Mucosa of stomach (tissue), 1 donor: ENCODE measurements around the gene MACROD2.
"Not testable (repeated sequence)": the region's sequence is repeated elsewhere in the genome, so short reads cannot be mapped to it uniquely, and the experiment has no call there.

Experiments used
- H3K27me3 ChIP-seq: one replicate; pipeline ENCODE4 v1.7.0; 2013; ENCODE audit warnings: mild to moderate bottlenecking, low read length; ENCODE audit not compliant: control insufficient read depth, insufficient read depth
- H3K36me3 ChIP-seq: one replicate; pipeline ENCODE4 v1.7.0; 2013; ENCODE audit warnings: low read length; ENCODE audit not compliant: control insufficient read depth, insufficient read depth
- H3K4me1 ChIP-seq: one replicate; pipeline ENCODE4 v1.7.0; 2013; ENCODE audit warnings: mild to moderate bottlenecking, low read length; ENCODE audit not compliant: control insufficient read depth, insufficient read depth
- H3K4me3 ChIP-seq: one replicate; pipeline ENCODE4 v1.7.0; 2013; ENCODE audit warnings: low read length
- H3K9ac ChIP-seq: one replicate; pipeline ENCODE4 v1.7.0; 2013; ENCODE audit warnings: mild to moderate bottlenecking, low read length, moderate library complexity
- H3K9me3 ChIP-seq: one replicate; pipeline ENCODE4 v1.7.0; 2013; ENCODE audit warnings: mild to moderate bottlenecking, low read length, moderate library complexity; ENCODE audit not compliant: control insufficient read depth
- donor health status: Pancreatic carcinoma.

MACROD2 gene

GRCh38 chr20:13995086-13995665 lies at the start of gene MACROD2:
TSS of gene MACROD2 (plus strand) at chr20:13995516.
- Histone ChIP-seq H3K9ac (peak within 1 kb of the TSS; percentile 46), H3K4me3 (peak within 1 kb of the TSS; percentile 52), H3K4me1 (no peaks in the 10 kb centered on the region), H3K9me3 (no peaks in the 10 kb centered on the region), H3K27me3 (no peaks in the 10 kb centered on the region), H3K36me3 (no peaks in the 10 kb centered on the region)

DNA sequence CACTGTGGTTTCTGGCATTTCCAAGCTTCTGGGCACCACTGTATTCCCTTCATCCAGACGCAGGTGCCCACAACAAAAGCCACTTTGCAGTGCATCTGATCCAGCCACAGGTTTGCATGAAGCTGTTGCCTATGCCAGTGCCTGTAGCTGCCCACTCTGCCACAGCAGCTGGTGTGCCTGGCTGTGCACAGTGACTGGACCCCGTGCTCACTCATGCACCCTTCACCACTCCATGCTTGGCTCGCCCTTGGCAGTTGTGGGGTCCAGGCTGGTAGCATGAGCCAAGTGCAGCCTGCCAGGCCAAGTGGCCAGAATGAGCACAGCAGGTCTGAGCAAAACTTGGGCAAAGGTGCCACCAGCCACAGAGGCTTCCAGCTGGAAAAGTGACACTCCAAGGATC lies 47.6 kb upstream of the MACROD2 start:
- Histone ChIP-seq H3K4me1 (no peaks in the 10 kb centered on the region), H3K36me3 (no peaks in the 10 kb centered on the region), H3K4me3 (no peak overlapping the region), H3K9me3 (no peaks in the 10 kb centered on the region), H3K27me3 (no peaks in the 10 kb centered on the region), H3K9ac (no peak overlapping the region)

- Histone ChIP-seq H3K27me3 (no peaks in the 10 kb centered on the region), H3K4me1 (no peaks in the 10 kb centered on the region), H3K9me3 (no peaks in the 10 kb centered on the region), H3K36me3 (no peaks in the 10 kb centered on the region), H3K4me3 (no peak overlapping the region), H3K9ac (no peak overlapping the region)
Measured at GRCh38 chr20:13953227-13953626, 42.1 kb upstream of the MACROD2 start.

DNA sequence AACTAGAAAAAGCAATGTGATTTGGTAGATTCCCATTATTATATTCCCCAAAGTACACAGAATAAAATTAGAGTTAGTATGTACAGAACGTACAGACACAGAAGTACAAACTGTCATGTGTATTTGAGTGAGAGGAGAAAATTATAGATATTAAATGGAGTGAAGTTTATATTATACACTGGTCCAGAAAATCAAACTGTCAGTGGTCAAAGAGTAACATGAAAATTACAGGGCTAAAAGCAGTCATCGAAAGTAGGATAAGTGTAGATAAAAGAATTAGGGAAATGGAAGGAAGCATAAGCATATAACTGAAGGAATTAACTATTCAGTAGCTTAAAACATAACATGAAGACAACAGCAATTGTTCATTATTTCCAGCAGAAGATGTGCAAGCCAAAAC lies 35.2 kb upstream of the MACROD2 start:
- no peak overlapping the region for H3K4me3 ChIP-seq

DNA sequence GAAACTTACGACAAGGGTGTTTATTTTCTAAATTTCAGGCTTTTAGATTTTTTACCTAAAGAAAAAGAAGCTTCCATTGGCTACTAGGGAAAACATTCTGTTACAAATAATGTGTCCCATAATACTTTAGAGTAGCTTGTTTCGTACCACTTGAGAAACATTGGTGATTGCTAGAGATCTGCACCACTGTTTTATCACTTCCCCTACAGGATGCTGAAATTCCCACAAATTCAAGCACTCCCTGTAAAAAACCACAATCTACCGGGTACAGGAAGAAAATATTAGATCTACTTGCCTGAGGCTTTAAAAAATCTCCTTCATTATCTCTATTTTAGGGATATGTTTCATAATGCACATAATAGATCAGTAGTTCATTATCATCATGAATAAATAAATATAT lies 34.8 kb upstream of the MACROD2 start:
- H3K4me1 ChIP-seq = no peaks in the 10 kb centered on the region
- no peak overlapping the region for H3K9ac ChIP-seq
- no peaks in the 10 kb centered on the region for H3K27me3 ChIP-seq
- H3K36me3 ChIP-seq = no peaks in the 10 kb centered on the region
- no peaks in the 10 kb centered on the region for H3K9me3 ChIP-seq
- H3K4me3 ChIP-seq = no peak overlapping the region

More for the DNA sequence above, 35.2 kb upstream of the MACROD2 start:
- Histone ChIP-seq H3K9ac (no peak overlapping the region), H3K27me3 (no peaks in the 10 kb centered on the region), H3K9me3 (no peaks in the 10 kb centered on the region), H3K4me1 (no peaks in the 10 kb centered on the region), H3K36me3 (no peaks in the 10 kb centered on the region)

GRCh38 chr20:13984211-13984610 lies 11.1 kb upstream of the MACROD2 start:
- H3K27me3 ChIP-seq = no peaks in the 10 kb centered on the region
- no peaks in the 10 kb centered on the region for H3K4me1 ChIP-seq
- H3K36me3 ChIP-seq = no peaks in the 10 kb centered on the region
- no peaks in the 10 kb centered on the region for H3K9me3 ChIP-seq
- H3K4me3 ChIP-seq = no peak overlapping the region
- no peak overlapping the region for H3K9ac ChIP-seq

DNA sequence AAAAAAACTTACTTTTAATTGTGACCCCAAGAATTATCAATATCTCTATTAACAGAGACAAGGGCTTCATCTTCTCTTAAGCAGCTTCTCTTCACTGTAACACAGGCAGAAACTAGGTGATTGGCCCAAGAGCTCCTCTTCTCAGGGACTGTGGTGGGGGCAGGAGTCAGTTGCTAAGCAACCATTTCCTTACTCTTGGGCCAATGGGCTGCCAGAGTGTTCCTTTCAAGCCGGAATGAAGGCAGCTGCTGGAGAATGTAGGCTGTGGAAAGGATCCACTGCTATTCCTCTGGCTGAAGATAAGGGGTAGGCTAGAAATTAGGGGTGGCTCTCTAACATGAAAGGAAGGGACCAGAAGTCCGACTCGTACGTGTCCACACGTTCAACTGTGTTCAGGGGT lies 4.9 kb upstream of the MACROD2 start, which contains the start of gene SEL1L2:
Gene SEL1L2, minus strand, starts transcription at position 150 of the 400 bp plus-strand sequence. Its CDS starts 80 bp downstream, at position 70.
- Histone ChIP-seq H3K9ac (no peak within 1 kb of the TSS), H3K4me1 (no peaks in the 10 kb centered on the region), H3K27me3 (no peaks in the 10 kb centered on the region), H3K36me3 (no peaks in the 10 kb centered on the region), H3K4me3 (no peak within 1 kb of the TSS), H3K9me3 (no peaks in the 10 kb centered on the region)

DNA sequence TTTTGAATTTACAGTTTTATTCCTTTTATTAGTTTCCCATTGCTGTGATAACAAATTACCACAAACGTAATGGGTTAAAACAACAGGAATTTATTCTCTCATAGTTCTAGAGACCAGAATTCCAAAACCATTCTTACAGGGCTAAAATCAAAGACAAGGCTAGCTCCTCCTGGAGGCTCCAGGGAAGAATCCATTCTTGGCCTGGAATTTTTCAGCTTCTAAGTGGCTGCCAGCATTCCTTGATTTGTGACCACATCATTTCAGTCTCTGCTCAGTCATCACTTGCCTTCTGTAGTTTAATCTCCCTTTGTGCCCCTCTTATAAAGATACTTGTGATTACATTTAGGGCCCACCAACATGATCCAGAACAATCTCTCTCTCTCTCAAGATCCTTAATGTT lies 4.0 kb upstream of the MACROD2 start:
- Histone ChIP-seq H3K4me1 (no peaks in the 10 kb centered on the region), H3K9ac (no peak overlapping the region), H3K9me3 (no peaks in the 10 kb centered on the region), H3K4me3 (no peak overlapping the region), H3K36me3 (no peaks in the 10 kb centered on the region), H3K27me3 (no peaks in the 10 kb centered on the region)

DNA sequence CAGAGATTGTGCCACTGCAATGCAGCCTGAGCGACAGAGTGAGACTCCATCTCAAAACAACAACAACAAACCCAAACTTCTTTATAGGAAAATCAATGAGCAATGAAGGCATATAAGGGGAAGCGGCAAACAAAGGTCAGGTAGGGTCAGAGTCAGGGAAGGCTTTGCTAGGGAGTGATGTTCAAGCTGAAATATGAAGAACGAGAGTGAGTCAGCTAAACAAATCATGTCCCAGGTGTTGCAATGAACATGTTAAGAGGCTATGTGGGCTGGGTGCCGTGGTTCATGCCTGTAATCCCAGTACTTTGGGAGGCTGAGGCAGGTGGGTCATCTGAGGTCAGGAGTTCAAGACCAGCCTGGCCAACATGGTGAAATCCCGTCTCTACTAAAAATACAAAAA lies 3.4 kb upstream of the MACROD2 start:
- not testable (repeated sequence) for H3K9me3 ChIP-seq, H3K4me1 ChIP-seq, H3K4me3 ChIP-seq, H3K27me3 ChIP-seq, H3K9ac ChIP-seq, H3K36me3 ChIP-seq

- peak overlapping the region; percentile 52 for H3K4me3 ChIP-seq
Measured at GRCh38 chr20:13995841-13996240, 525 bp downstream of the MACROD2 start.

DNA sequence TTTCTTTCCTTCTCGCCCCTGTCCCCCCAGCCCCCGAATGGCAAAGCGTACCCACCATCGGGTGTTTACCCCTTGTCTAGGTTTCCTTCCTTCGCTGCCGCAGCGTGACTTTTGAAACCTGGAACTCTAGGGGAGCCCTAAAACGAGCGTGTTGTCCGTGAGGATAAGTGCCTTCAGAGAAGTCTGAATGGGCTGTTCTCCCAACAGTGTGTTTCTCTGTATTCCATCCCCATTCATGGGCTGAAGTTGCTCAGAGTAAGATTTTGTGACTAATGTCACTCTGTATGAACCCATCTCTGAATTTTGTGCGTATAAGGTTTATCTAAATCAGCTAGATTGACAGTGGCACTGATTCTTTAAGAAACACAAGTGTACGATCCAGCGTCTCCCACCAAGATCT lies 949 bp downstream of the MACROD2 start:
- Histone ChIP-seq H3K4me3 (peak overlapping the region; percentile 52), H3K9ac (peak overlapping the region; percentile 42), H3K4me1 (peaks cover 6% of the 10 kb centered on the region), H3K36me3 (no peaks in the 10 kb centered on the region), H3K9me3 (no peaks in the 10 kb centered on the region), H3K27me3 (no peaks in the 10 kb centered on the region)

More at GRCh38 chr20:13995841-13996240, 525 bp downstream of the MACROD2 start:
- no peaks in the 10 kb centered on the region for H3K9me3 ChIP-seq
- H3K27me3 ChIP-seq = no peaks in the 10 kb centered on the region
- no peaks in the 10 kb centered on the region for H3K36me3 ChIP-seq
- peaks cover 4% of the 10 kb centered on the region for H3K4me1 ChIP-seq
- H3K9ac ChIP-seq = peak overlapping the region; percentile 42

GRCh38 chr20:14000917-14001316 lies 5.6 kb downstream of the MACROD2 start:
- no peak overlapping the region for H3K9ac ChIP-seq
- no peaks in the 10 kb centered on the region for H3K36me3 ChIP-seq
- H3K9me3 ChIP-seq = no peaks in the 10 kb centered on the region
- H3K4me3 ChIP-seq = no peak overlapping the region
- H3K27me3 ChIP-seq = no peaks in the 10 kb centered on the region
- H3K4me1 ChIP-seq = peaks cover 6% of the 10 kb centered on the region

- H3K36me3 ChIP-seq = no peaks in the 10 kb centered on the region
- H3K9ac ChIP-seq = no peak overlapping the region
- no peaks in the 10 kb centered on the region for H3K27me3 ChIP-seq
- H3K9me3 ChIP-seq = no peaks in the 10 kb centered on the region
- H3K4me1 ChIP-seq = peaks cover under 1% of the 10 kb centered on the region
- no peak overlapping the region for H3K4me3 ChIP-seq
Measured at GRCh38 chr20:14005996-14006395, 10.7 kb downstream of the MACROD2 start.
